Mucosa of descending colon (tissue), 3 donors: ENCODE results near the gene FAM193A. TPM values are rescaled to one million over a fixed set of nuclear protein-coding genes. Genes with fewer than 3 reads are reported as not detected.
"Not testable (repeated sequence)": the region's sequence is repeated elsewhere in the genome, so short reads cannot be mapped to it uniquely, and the experiment has no call there.

Experiments
- ATAC-seq: fragments of 200-7000 bp; cut with Tn5 transposase; one replicate; pipeline ENCODE4 v1.9.1; 2020; ENCODE audit warnings: mild to moderate bottlenecking, moderate library complexity
- DNase-seq, 3 donors: peaks; one replicate each; pipeline ENCODE4 v3.0.0-alpha.2; 2020
- H3K36me3 ChIP-seq: fragments of 200-600 bp; one replicate; pipeline ENCODE4 v1.8.0; 2021; ENCODE audit warnings: low read depth, mild to moderate bottlenecking
- H3K4me1 ChIP-seq: fragments of 200-600 bp; one replicate; pipeline ENCODE4 v1.8.0; 2021; ENCODE audit warnings: low read depth, mild to moderate bottlenecking
- H3K4me3 ChIP-seq: fragments of 200-600 bp; one replicate; pipeline ENCODE4 v1.8.0; 2021; ENCODE audit warnings: mild to moderate bottlenecking
- H3K9me3 ChIP-seq: fragments of 200-600 bp; one replicate; pipeline ENCODE4 v1.8.0; 2021; ENCODE audit warnings: mild to moderate bottlenecking
- intact Hi-C, 2 donors: fragments of 100-400 bp; cut with DNase I in 1 of 2; cut with micrococcal nuclease in 1 of 2; formaldehyde crosslinking; loops; one replicate each; pipeline versions ENCODE4 v1.11.0 to v1.11.1; 2022; cut with DNase I, micrococcal nuclease
- total RNA-seq, 3 donors: library from RNA; stranded (reverse); fragmentation: NEBNext Ultra II Directional in 2 of 3; extraction: Animal tissue kit (Norgen Biotek cat#: 25700) in 2 of 3; gene quantifications; one replicate each; pipeline versions ENCODE4 v1.2.1 to v1.2.4, GENCODE V29; 2021 to 2023
- TF ChIP-seq, protein P1 (sequence below): fragments of 200-600 bp; IDR thresholded peaks from one replicate; pipeline ENCODE4 v1.8.0; 2022; ENCODE audit warnings: antibody characterized with exemption, mild to moderate bottlenecking
- donor health status: DM: no; HTN: no; CAD: no; lungs with moderate emphysema.
- donor health status: DM: no; HTN: no; CAD: no.
- donor health status: DM: no; HTN: yes; CAD: no.

The FAM193A gene
- total RNA-seq, 3 donors from 2014 or later: 26.7 to 35.2 (median 28.6) TPM

DNA sequence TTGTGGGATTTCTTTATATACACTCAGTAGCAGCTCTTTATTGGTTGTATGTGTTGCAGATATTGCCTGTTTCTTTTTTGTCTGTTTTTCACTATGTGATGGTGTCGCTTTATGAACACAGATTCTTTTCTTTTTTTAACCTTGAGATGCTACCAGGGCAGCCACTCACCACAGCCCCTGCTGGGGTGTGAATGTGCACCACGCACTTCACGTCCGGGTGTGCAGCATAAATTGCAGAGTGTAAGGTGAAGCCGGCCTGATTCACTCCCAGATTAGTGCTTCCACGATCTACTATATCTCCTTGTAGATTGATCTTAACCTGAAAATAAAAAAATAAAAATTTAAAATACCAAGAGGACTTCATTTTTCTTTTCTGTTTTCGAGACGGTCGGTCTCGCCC, 71.4 kb downstream of the FAM193A start:
- Histone ChIP-seq H3K4me1 (no peaks in the 10 kb centered on the region), H3K36me3 (no peaks in the 10 kb centered on the region), H3K9me3 (no peaks in the 10 kb centered on the region), H3K4me3 (no peak overlapping the region)
- ATAC-seq: no peak
- TF ChIP-seq, protein P1, sequence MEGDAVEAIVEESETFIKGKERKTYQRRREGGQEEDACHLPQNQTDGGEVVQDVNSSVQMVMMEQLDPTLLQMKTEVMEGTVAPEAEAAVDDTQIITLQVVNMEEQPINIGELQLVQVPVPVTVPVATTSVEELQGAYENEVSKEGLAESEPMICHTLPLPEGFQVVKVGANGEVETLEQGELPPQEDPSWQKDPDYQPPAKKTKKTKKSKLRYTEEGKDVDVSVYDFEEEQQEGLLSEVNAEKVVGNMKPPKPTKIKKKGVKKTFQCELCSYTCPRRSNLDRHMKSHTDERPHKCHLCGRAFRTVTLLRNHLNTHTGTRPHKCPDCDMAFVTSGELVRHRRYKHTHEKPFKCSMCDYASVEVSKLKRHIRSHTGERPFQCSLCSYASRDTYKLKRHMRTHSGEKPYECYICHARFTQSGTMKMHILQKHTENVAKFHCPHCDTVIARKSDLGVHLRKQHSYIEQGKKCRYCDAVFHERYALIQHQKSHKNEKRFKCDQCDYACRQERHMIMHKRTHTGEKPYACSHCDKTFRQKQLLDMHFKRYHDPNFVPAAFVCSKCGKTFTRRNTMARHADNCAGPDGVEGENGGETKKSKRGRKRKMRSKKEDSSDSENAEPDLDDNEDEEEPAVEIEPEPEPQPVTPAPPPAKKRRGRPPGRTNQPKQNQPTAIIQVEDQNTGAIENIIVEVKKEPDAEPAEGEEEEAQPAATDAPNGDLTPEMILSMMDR: no peak
- intact Hi-C loops: no loop called here
- DNase-seq: no peak

DNA sequence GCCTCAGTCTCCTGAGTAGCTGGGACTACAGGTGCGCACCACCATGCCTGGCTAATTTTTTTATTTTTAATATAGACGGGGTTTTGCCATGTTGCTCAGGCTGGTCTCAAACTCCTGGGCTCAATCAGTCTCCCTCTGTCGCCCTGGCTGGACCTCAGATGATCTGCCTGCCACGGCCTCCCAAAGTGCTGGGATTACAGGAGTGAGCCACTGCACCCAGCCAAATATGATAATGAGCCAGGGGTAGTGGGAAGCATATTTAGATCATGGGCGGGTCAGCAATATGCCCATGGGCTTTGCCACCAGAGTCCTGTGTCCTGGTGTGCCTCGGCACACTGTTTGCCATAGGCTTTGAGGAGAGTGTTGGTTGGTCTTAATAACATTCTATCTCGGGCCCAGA, 71.8 kb downstream of the FAM193A start:
- TF ChIP-seq, protein P1: no peak
- no peaks in the 10 kb centered on the region for H3K36me3 ChIP-seq
- H3K9me3 ChIP-seq: no peaks in the 10 kb centered on the region
- no peak overlapping the region for H3K4me3 ChIP-seq
- DNase-seq: no peak
- intact Hi-C loops: no loop called here
- H3K4me1 ChIP-seq: no peaks in the 10 kb centered on the region
- no peak for ATAC-seq

GRCh38 chr4:2615821-2616220, 79.4 kb downstream of the FAM193A start:
- DNase-seq (no peak), ATAC-seq (no peak)
- intact Hi-C loops: no loop called here

DNA sequence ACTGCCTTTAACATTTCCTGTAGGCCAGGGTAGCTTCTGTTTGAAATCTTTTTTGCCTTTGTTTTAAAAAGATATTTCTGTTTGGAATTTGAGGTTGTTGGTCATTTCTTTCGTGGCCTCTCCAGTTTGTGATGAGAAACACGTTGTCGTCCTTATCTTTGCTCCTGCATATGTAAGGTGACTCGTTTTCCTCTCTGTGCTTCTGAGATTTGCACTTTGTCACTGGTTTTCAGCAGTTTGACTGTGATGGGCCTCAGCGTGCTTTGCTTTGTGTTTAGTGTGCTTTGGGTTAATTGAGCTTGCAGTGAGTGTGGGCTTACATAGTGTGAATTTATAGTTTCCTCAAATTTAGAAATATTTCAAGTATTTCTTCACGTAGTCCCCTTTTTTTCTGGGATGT, 81.5 kb downstream of the FAM193A start:
- intact Hi-C loops: no loop called here
- no peak for DNase-seq
- Histone ChIP-seq H3K36me3 (no peaks in the 10 kb centered on the region), H3K4me3 (no peak overlapping the region), H3K9me3 (no peaks in the 10 kb centered on the region), H3K4me1 (no peaks in the 10 kb centered on the region)
- TF ChIP-seq, protein P1: no peak
- no peak for ATAC-seq

More at GRCh38 chr4:2615821-2616220, 79.4 kb downstream of the FAM193A start:
- TF ChIP-seq, protein P1: no peak
- Histone ChIP-seq H3K4me3 (no peak overlapping the region), H3K9me3 (no peaks in the 10 kb centered on the region), H3K36me3 (no peaks in the 10 kb centered on the region), H3K4me1 (no peaks in the 10 kb centered on the region)

DNA sequence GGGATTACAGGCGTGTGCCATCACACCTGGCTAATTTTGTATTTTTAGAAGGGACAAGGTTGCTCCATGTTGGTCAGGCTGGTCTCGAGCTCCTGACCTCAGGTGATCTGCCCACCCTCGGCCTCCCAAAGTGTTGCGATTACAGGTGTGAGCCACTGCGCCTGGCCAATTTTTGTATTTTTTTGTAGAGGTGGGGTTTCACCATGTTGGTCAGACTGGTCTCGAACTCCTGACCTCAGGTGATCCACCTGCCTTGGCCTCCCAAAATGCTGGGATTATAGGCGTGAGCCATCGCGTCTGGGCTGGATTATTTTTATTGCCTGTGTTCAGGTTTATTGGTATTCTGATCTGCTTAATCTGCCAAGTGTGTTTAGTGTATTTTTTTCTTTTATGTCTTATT, 82.3 kb downstream of the FAM193A start:
- H3K36me3 ChIP-seq, H3K4me3 ChIP-seq, H3K9me3 ChIP-seq, DNase-seq, ATAC-seq, intact Hi-C loops, H3K4me1 ChIP-seq: not testable (repeated sequence)

DNA sequence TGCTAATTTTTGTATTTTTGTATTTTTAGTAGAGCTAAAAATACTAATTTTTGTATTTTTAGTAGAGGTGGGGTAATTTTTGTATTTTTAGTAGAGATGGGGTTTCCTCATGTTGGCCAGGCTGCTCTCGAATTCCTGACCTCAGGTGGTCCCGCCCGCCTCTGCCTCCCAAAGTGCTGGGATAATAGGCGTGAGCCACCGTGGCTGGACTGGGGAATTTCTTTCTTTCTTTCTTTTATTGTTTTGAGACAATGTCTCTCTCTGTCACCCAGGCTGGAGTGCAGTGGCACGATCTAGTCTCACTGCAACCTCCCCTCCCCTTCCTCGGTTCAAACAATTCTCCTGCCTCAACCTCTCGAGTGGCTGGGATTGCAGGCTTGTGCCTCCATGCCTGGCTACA, 83.0 kb downstream of the FAM193A start:
- TF ChIP-seq, protein P1: no peak
- ATAC-seq (no peak), DNase-seq (no peak)
- no peaks in the 10 kb centered on the region for H3K9me3 ChIP-seq
- H3K4me1 ChIP-seq: no peaks in the 10 kb centered on the region
- no peak overlapping the region for H3K4me3 ChIP-seq
- H3K36me3 ChIP-seq: no peaks in the 10 kb centered on the region
- intact Hi-C loops: no loop called here
